NT2/D1 (cell line): ENCODE measurements around the gene PAK3.

Experiments used
- SUZ12 ChIP-seq: IDR thresholded peaks from 2 replicates; pipeline ENCODE4 v1.6.1; 2011; ENCODE audit not compliant: insufficient read length, insufficient read depth; ENCODE audit errors: extremely low read depth
- YY1 ChIP-seq: IDR thresholded peaks from 2 replicates; pipeline ENCODE4 v1.6.1; 2011; ENCODE audit not compliant: insufficient read length, insufficient read depth
- ZNF274 ChIP-seq: IDR thresholded peaks from 2 replicates; pipeline ENCODE4 v1.6.1; 2011; ENCODE audit warnings: mild to moderate bottlenecking, low read depth, low read length

DNA sequence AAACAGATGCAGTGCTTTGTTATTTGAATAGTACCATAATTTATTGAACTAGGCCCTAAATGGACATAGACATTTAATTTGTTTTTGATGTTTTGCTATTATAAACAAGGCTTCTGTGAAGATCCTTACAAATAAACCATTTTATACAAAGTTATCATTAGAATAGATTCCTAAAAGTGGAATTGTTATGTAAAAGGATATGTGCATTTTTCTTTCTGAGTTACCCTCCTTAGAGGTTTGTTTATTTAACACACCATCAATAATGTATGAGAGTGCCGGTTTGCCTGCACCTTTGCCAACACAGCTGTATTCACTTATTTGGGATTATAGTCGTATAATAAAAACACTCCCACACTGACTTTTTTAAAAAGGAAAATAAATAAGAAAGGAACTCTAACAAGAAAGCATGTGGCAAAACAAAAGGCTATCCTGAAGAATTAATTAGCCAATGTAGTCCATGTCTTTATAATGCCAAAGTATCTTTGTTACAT is 84.8 kb downstream of the PAK3 start:
- no peak for TF ChIP-seq YY1
- TF ChIP-seq SUZ12, result no peak
- TF ChIP-seq ZNF274, result no peak
